HCT116 (cell line): ENCODE results near the gene APBB2.

Experiments
- EGR1 ChIP-seq: IDR thresholded peaks from 2 replicates; pipeline ENCODE4 v1.6.1; 2012; ENCODE audit warnings: low read depth
- ELF1 ChIP-seq: IDR thresholded peaks from 2 replicates; pipeline ENCODE4 v1.6.1; 2012; ENCODE audit warnings: low read depth, borderline replicate concordance
- EZH2 ChIP-seq: fragments of 200-600 bp; sonication (generic); IDR thresholded peaks from 2 replicates; pipeline ENCODE4 v1.6.1; 2017; ENCODE audit warnings: antibody characterized with exemption, mixed run types
- POLR2A ChIP-seq: IDR thresholded peaks from 2 replicates; pipeline ENCODE4 v1.7.0; 2011; ENCODE audit warnings: borderline replicate concordance; ENCODE audit not compliant: insufficient read depth, insufficient read length; ENCODE audit errors: extremely low read depth
- POLR2AphosphoS5 ChIP-seq: IDR thresholded peaks from 2 replicates; pipeline ENCODE4 v1.6.1; 2011; ENCODE audit warnings: mild to moderate bottlenecking, low read depth, low read length, moderate library complexity
- RAD21 ChIP-seq: IDR thresholded peaks from 2 replicates; pipeline ENCODE4 v1.6.1; 2012; ENCODE audit warnings: low read depth, mild to moderate bottlenecking
- SP1 ChIP-seq: IDR thresholded peaks from 2 replicates; pipeline ENCODE4 v1.6.1; 2012; ENCODE audit warnings: low read depth
- TF ChIP-seq, protein P1 (sequence below), 3 experiments: fragments of 200-600 bp in 1 of 3; sonication (generic) in 1 of 3; IDR thresholded peaks in 2 of 3; conservative IDR thresholded peaks in 1 of 3; 2 replicates each; pipeline ENCODE4 v1.5.1; 2012 to 2017; ENCODE audit warnings: low read depth in 2 of 3, low read length in 2 of 3, antibody characterized with exemption in 1 of 3, borderline replicate concordance in 1 of 3, control low read depth in 1 of 3, mild to moderate bottlenecking in 1 of 3, mixed read lengths in 1 of 3, mixed run types in 1 of 3, moderate library complexity in 1 of 3; ENCODE audit not compliant: insufficient read depth in 1 of 3
- TF ChIP-seq, protein P2 (sequence below): IDR thresholded peaks from 2 replicates; pipeline ENCODE4 v1.6.1; 2012; ENCODE audit warnings: low read depth

DNA sequence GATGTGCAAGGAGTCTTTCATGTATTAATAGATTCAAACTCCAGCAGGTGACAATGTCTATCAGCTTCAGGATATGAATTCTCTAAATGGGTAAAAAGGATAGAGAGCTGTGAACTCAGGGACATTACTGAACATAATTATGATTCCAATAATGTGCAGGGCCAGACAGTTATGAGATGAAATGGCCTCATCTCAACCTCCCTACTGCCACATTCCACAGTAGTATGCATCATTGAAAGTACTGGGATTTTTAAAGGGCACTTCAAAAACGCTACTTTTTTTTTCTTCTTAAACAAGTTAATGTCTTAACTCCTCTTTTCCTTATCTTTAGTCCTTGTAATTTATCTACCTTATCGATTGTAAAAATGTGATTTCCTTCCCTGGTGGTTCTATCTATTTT is 202.0 kb downstream of the APBB2 start:
- TF ChIP-seq, protein P1, sequence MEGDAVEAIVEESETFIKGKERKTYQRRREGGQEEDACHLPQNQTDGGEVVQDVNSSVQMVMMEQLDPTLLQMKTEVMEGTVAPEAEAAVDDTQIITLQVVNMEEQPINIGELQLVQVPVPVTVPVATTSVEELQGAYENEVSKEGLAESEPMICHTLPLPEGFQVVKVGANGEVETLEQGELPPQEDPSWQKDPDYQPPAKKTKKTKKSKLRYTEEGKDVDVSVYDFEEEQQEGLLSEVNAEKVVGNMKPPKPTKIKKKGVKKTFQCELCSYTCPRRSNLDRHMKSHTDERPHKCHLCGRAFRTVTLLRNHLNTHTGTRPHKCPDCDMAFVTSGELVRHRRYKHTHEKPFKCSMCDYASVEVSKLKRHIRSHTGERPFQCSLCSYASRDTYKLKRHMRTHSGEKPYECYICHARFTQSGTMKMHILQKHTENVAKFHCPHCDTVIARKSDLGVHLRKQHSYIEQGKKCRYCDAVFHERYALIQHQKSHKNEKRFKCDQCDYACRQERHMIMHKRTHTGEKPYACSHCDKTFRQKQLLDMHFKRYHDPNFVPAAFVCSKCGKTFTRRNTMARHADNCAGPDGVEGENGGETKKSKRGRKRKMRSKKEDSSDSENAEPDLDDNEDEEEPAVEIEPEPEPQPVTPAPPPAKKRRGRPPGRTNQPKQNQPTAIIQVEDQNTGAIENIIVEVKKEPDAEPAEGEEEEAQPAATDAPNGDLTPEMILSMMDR (IDR thresholded peaks at IDR 0.05 in 2 of 3, conservative IDR thresholded peaks at IDR 0.05 in 1 of 3; ENCODE audit: borderline replicate concordance in 1 of 3, insufficient read depth in 1 of 3, low read depth in 2 of 3, low read length in 2 of 3), result no peak
- TF ChIP-seq RAD21 (no peak), EGR1 (no peak), POLR2AphosphoS5 (no peak), ELF1 (no peak), SP1 (no peak), POLR2A (no peak), EZH2 (no peak)
- TF ChIP-seq, protein P2, sequence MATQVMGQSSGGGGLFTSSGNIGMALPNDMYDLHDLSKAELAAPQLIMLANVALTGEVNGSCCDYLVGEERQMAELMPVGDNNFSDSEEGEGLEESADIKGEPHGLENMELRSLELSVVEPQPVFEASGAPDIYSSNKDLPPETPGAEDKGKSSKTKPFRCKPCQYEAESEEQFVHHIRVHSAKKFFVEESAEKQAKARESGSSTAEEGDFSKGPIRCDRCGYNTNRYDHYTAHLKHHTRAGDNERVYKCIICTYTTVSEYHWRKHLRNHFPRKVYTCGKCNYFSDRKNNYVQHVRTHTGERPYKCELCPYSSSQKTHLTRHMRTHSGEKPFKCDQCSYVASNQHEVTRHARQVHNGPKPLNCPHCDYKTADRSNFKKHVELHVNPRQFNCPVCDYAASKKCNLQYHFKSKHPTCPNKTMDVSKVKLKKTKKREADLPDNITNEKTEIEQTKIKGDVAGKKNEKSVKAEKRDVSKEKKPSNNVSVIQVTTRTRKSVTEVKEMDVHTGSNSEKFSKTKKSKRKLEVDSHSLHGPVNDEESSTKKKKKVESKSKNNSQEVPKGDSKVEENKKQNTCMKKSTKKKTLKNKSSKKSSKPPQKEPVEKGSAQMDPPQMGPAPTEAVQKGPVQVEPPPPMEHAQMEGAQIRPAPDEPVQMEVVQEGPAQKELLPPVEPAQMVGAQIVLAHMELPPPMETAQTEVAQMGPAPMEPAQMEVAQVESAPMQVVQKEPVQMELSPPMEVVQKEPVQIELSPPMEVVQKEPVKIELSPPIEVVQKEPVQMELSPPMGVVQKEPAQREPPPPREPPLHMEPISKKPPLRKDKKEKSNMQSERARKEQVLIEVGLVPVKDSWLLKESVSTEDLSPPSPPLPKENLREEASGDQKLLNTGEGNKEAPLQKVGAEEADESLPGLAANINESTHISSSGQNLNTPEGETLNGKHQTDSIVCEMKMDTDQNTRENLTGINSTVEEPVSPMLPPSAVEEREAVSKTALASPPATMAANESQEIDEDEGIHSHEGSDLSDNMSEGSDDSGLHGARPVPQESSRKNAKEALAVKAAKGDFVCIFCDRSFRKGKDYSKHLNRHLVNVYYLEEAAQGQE, result no peak
